K562 (cell line): ENCODE measurements around the gene NOTCH1. TPM values are rescaled to one million over a fixed set of nuclear protein-coding genes. Genes with fewer than 3 reads are reported as not detected.

Experiments
- CAMTA2 ChIP-seq: fragments of 250-450 bp; sonication (Bioruptor Pico); conservative IDR thresholded peaks from 2 replicates; pipeline ENCODE4 v1.5.1; 2022
- CCNT2 ChIP-seq: IDR thresholded peaks from 2 replicates; pipeline ENCODE4 v1.6.1; 2011; ENCODE audit warnings: borderline replicate concordance, low read depth, mild to moderate bottlenecking, moderate library complexity, mixed read lengths, low read length; ENCODE audit not compliant: insufficient read length; ENCODE audit errors: extremely low read depth
- E2F3 ChIP-seq: fragments of 250-450 bp; sonication (Bioruptor Pico); IDR thresholded peaks from 2 replicates; pipeline ENCODE4 v1.4.0; 2020; ENCODE audit warnings: mild to moderate bottlenecking
- FOXK2 ChIP-seq, 2 experiments: fragments of 450-650 bp; IDR thresholded peaks in 1 of 2; conservative IDR thresholded peaks in 1 of 2; 2 replicates each; pipeline ENCODE4 v1.6.1; 2016; ENCODE audit warnings: low read depth in 2 of 2, mild to moderate bottlenecking in 1 of 2
- KHSRP ChIP-seq: fragments of 450-650 bp; IDR thresholded peaks from 2 replicates; pipeline ENCODE4 v1.6.1; 2017
- LARP7 ChIP-seq: fragments of 450-650 bp; IDR thresholded peaks from 2 replicates; pipeline ENCODE4 v1.6.1; 2016
- NFIX ChIP-seq: fragments of 250-450 bp; sonication (Bioruptor Pico); IDR thresholded peaks from 2 replicates; pipeline ENCODE4 v1.4.0; 2020; ENCODE audit warnings: low read depth, mild to moderate bottlenecking, moderate library complexity
- PML ChIP-seq: IDR thresholded peaks from 2 replicates; pipeline ENCODE4 v1.6.1; 2012; ENCODE audit warnings: low read length, inconsistent platforms
- PURB ChIP-seq: sonication (generic); formaldehyde crosslinking; IDR thresholded peaks from 2 replicates; pipeline ENCODE4 v1.9.0; 2021; ENCODE audit warnings: low read depth, mild to moderate bottlenecking, missing genetic modification reagents
- RBM34 ChIP-seq: fragments of 200-400 bp; formaldehyde crosslinking; IDR thresholded peaks from 2 replicates; pipeline ENCODE4 v1.6.1; 2018; ENCODE audit warnings: low read length, borderline replicate concordance; ENCODE audit not compliant: insufficient read depth
- RNF2 ChIP-seq: sonication (generic); IDR thresholded peaks from 2 replicates; pipeline ENCODE4 v1.6.1; 2016
- STAT5A ChIP-seq: IDR thresholded peaks from 2 replicates; pipeline ENCODE4 v1.6.1; 2012; ENCODE audit warnings: low read length, inconsistent platforms, borderline replicate concordance
- TOE1 ChIP-seq, 2 experiments: fragments of 450-650 bp in 1 of 2; sonication (generic) in 1 of 2; formaldehyde crosslinking in 1 of 2; IDR thresholded peaks; 2 replicates each; pipeline versions ENCODE4 v1.7.1 to v1.8.0; 2016 to 2022; ENCODE audit warnings: borderline replicate concordance in 2 of 2, mild to moderate bottlenecking in 2 of 2, antibody characterized with exemption in 1 of 2, inconsistent platforms in 1 of 2, low read depth in 1 of 2, missing genetic modification reagents in 1 of 2, moderate library complexity in 1 of 2
- ZBED1 ChIP-seq: IDR thresholded peaks from 2 replicates; pipeline ENCODE4 v1.6.1; 2014
- ZFPM2 ChIP-seq: fragments of 250-450 bp; sonication (Bioruptor Pico); IDR thresholded peaks from 2 replicates; pipeline ENCODE4 v1.5.1; 2022; ENCODE audit warnings: mild to moderate bottlenecking
- polyA plus RNA-seq, 8 experiments: library from polyadenylated mRNA; depleted of rRNA in 4 of 8; stranded (reverse) in 5 of 8; unstranded in 3 of 8; fragments of >200 nt; fragmentation: Nextera tagmentation in 2 of 8; fragmentation: Illumina TruSeq in 1 of 8; extraction: Ambion mirVana in 2 of 8; extraction: Trizol in 1 of 8; gene quantifications; 2 replicates each; pipeline versions ENCODE4 v1.2.1 to v1.2.3, GENCODE V29; 2011 to 2014; ENCODE audit warnings: inconsistent platforms in 1 of 8, missing spikeins in 1 of 8
- total RNA-seq, 7 experiments: library from RNA; depleted of rRNA in 6 of 7; stranded (reverse); fragments of >200 nt in 6 of 7; fragmentation: Illumina TruSeq in 2 of 7; extraction: Trizol in 2 of 7; gene quantifications; 2 replicates each; pipeline versions ENCODE4 v1.2.1 to v1.2.3, GENCODE V29; 2011 to 2021; ENCODE audit warnings: low replicate concordance in 1 of 7
- TF ChIP-seq, protein P1 (sequence below): fragments of 250-450 bp; sonication (Bioruptor Pico); IDR thresholded peaks from 2 replicates; pipeline ENCODE4 v1.4.0; 2020; ENCODE audit warnings: mild to moderate bottlenecking
- TF ChIP-seq, protein P2 (sequence below): fragments of 250-450 bp; sonication (Bioruptor Pico); IDR thresholded peaks from 2 replicates; pipeline ENCODE4 v1.8.0; 2022; ENCODE audit warnings: moderate library complexity, mild to moderate bottlenecking, inconsistent platforms
- TF ChIP-seq, protein P3 (sequence below): fragments of 450-650 bp; IDR thresholded peaks from 2 replicates; pipeline ENCODE4 v1.7.0; 2016; ENCODE audit warnings: borderline replicate concordance
- TF ChIP-seq, protein P4 (sequence below): sonication (generic); formaldehyde crosslinking; IDR thresholded peaks from 2 replicates; pipeline ENCODE4 v1.8.1; 2022; ENCODE audit warnings: missing genetic modification reagents
- TF ChIP-seq, protein P5 (sequence below), 2 experiments: fragments of 200-800 bp in 1 of 2; sonication (Bioruptor generic) in 1 of 2; sonication (generic) in 1 of 2; formaldehyde crosslinking in 1 of 2; IDR thresholded peaks in 1 of 2; conservative IDR thresholded peaks in 1 of 2; 2 replicates each; pipeline versions ENCODE4 v1.5.0 to v1.6.1; 2016 to 2020; ENCODE audit warnings: missing compliant biosample characterization in 1 of 2, missing genetic modification characterization in 1 of 2, missing genetic modification reagents in 1 of 2
- TF ChIP-seq, protein P6 (sequence below): fragments of 450-650 bp; IDR thresholded peaks from 2 replicates; pipeline ENCODE4 v1.6.1; 2016; ENCODE audit warnings: low read depth, mild to moderate bottlenecking, moderate library complexity

NOTCH1 gene
- total and polyA plus RNA-seq, 9 of the 15 experiments (the other 6 are each of a cell fraction or from before 2014, with no cell fraction given) = 0.03 to 31.4 (median 2.3) TPM

DNA sequence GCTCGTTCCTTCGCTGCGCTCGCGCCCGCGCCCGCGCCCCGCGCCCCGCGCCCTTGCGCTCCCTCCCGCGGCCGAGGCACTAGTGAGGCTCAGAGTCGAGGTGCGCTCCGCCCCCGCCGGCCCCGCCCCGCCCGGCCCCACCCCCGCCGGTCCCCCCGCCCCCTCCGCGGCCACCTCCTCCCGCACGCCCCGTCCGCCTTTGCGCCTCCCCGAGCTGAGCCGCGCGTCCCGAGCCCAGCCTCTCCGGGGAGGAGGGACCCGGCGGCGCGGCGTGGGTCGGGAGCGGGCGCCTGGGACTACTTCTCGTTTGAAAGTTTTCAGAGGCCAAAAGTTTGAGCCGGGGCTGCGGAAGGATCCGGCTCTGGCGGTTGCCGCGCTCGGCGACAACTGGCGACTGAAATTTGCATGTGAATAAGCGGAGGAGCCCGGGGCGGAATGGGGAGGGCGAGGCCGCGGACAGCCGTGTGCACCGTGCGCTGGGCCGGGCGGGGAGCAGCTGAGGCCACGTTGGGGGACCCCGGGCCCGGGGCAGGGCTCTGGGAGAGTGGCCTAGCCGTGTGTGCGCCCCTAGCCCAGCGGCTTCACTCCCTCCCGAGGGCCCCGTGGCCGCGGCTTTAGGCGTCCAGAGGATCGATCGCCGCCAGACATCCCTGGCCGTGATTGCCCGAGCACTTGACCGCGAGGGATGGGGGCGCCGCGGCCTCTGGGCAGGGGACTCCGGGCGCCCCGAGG lies at the start of gene NOTCH1 (continued):
- TF ChIP-seq, protein P1, sequence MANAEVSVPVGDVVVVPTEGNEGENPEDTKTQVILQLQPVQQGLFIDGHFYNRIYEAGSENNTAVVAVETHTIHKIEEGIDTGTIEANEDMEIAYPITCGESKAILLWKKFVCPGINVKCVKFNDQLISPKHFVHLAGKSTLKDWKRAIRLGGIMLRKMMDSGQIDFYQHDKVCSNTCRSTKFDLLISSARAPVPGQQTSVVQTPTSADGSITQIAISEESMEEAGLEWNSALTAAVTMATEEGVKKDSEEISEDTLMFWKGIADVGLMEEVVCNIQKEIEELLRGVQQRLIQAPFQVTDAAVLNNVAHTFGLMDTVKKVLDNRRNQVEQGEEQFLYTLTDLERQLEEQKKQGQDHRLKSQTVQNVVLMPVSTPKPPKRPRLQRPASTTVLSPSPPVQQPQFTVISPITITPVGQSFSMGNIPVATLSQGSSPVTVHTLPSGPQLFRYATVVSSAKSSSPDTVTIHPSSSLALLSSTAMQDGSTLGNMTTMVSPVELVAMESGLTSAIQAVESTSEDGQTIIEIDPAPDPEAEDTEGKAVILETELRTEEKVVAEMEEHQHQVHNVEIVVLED (CRISPR knock-in tag) = peak; percentile 71
- TF ChIP-seq, protein P2, sequence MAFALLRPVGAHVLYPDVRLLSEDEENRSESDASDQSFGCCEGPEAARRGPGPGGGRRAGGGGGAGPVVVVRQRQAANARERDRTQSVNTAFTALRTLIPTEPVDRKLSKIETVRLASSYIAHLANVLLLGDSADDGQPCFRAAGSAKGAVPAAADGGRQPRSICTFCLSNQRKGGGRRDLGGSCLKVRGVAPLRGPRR = no peak
- TF ChIP-seq, protein P3, sequence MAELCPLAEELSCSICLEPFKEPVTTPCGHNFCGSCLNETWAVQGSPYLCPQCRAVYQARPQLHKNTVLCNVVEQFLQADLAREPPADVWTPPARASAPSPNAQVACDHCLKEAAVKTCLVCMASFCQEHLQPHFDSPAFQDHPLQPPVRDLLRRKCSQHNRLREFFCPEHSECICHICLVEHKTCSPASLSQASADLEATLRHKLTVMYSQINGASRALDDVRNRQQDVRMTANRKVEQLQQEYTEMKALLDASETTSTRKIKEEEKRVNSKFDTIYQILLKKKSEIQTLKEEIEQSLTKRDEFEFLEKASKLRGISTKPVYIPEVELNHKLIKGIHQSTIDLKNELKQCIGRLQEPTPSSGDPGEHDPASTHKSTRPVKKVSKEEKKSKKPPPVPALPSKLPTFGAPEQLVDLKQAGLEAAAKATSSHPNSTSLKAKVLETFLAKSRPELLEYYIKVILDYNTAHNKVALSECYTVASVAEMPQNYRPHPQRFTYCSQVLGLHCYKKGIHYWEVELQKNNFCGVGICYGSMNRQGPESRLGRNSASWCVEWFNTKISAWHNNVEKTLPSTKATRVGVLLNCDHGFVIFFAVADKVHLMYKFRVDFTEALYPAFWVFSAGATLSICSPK = no peak
- TF ChIP-seq CAMTA2 (CRISPR knock-in tag) (no peak), E2F3 (0 out of 2 replicates have a peak, but pooled peaks have one; percentile 43), STAT5A (no peak), NFIX (CRISPR knock-in tag) (no peak), TOE1 (IDR thresholded peaks at IDR 0.05; ENCODE audit: borderline replicate concordance) (no peak), TOE1 (CRISPR knock-in tag; IDR thresholded peaks at IDR 0.05; ENCODE audit: borderline replicate concordance, low read depth) (no peak), CCNT2 (peak; percentile 6), ZFPM2 (CRISPR knock-in tag) (no peak), PURB (CRISPR knock-in tag) (no peak), RBM34 (no peak), ZBED1 (no peak), KHSRP (no peak), FOXK2 (conservative IDR thresholded peaks at IDR 0.05 in 1 of 2, IDR thresholded peaks at IDR 0.05 in 1 of 2; ENCODE audit: low read depth in 2 of 2) (no peak), RNF2 (no peak), LARP7 (no peak), PML (no peak)
- TF ChIP-seq, protein P4, sequence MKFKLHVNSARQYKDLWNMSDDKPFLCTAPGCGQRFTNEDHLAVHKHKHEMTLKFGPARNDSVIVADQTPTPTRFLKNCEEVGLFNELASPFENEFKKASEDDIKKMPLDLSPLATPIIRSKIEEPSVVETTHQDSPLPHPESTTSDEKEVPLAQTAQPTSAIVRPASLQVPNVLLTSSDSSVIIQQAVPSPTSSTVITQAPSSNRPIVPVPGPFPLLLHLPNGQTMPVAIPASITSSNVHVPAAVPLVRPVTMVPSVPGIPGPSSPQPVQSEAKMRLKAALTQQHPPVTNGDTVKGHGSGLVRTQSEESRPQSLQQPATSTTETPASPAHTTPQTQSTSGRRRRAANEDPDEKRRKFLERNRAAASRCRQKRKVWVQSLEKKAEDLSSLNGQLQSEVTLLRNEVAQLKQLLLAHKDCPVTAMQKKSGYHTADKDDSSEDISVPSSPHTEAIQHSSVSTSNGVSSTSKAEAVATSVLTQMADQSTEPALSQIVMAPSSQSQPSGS (CRISPR knock-in tag) = no peak
- TF ChIP-seq, protein P5, sequence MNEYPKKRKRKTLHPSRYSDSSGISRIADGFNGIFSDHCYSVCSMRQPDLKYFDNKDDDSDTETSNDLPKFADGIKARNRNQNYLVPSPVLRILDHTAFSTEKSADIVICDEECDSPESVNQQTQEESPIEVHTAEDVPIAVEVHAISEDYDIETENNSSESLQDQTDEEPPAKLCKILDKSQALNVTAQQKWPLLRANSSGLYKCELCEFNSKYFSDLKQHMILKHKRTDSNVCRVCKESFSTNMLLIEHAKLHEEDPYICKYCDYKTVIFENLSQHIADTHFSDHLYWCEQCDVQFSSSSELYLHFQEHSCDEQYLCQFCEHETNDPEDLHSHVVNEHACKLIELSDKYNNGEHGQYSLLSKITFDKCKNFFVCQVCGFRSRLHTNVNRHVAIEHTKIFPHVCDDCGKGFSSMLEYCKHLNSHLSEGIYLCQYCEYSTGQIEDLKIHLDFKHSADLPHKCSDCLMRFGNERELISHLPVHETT (CRISPR knock-in tag; conservative IDR thresholded peaks at IDR 0.05 in 1 of 2, IDR thresholded peaks at IDR 0.05 in 1 of 2) = peak in 1 of 2 experiments; percentile 92; a peak in 2 of 4 replicates
- TF ChIP-seq, protein P6, sequence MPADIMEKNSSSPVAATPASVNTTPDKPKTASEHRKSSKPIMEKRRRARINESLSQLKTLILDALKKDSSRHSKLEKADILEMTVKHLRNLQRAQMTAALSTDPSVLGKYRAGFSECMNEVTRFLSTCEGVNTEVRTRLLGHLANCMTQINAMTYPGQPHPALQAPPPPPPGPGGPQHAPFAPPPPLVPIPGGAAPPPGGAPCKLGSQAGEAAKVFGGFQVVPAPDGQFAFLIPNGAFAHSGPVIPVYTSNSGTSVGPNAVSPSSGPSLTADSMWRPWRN = no peak
